ENCODE data around the gene CHKB.

CHKB gene

DNA sequence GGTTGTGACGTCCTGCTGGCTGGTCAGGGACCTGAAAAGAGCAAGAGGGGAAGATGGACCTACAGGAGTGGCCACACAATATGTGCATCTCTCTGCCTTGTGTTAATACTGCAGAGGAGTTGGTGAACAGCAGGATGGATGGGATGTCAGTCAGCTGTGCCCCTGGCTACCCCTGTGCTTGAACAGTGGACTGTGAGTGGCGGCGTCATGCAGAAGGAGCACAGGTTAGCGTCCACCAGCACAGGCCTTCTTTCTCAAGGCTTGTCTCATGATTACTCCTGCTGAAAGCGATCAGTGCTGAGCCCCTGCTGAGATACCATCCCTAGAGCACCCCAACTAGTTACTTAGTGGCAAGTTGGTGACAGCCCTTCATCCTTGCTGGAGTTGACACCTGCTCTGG lies 3.8 kb upstream of the CHKB start (continued):
- TF ChIP-seq, protein P1, sequence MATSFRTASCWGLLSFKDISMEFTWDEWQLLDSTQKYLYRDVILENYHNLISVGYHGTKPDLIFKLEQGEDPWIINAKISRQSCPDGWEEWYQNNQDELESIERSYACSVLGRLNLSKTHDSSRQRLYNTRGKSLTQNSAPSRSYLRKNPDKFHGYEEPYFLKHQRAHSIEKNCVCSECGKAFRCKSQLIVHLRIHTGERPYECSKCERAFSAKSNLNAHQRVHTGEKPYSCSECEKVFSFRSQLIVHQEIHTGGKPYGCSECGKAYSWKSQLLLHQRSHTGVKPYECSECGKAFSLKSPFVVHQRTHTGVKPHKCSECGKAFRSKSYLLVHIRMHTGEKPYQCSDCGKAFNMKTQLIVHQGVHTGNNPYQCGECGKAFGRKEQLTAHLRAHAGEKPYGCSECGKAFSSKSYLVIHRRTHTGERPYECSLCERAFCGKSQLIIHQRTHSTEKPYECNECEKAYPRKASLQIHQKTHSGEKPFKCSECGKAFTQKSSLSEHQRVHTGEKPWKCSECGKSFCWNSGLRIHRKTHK (tag by site-specific recombination; IDR thresholded peaks at IDR 0.05) = no peak
- no peak for TF ChIP-seq ZBTB21 (tag by site-specific recombination; IDR thresholded peaks at IDR 0.05)
- TF ChIP-seq ZNF404 (tag by site-specific recombination; IDR thresholded peaks at IDR 0.05) = no peak
- no peak for TF ChIP-seq ZNF221 (tag by site-specific recombination; IDR thresholded peaks at IDR 0.05; ENCODE audit: borderline replicate concordance)
- TF ChIP-seq SETDB1 (IDR thresholded peaks at IDR 0.05; ENCODE audit: insufficient read length, low read length) = no peak
- no peak for TF ChIP-seq ZNF341 (tag by site-specific recombination; IDR thresholded peaks at IDR 0.05; ENCODE audit: low read depth)
- no peak for TF ChIP-seq ZNF174 (tag by site-specific recombination; IDR thresholded peaks at IDR 0.05)
- no peak for TF ChIP-seq ZNF555 (tag by site-specific recombination; conservative IDR thresholded peaks at IDR 0.05)

DNA sequence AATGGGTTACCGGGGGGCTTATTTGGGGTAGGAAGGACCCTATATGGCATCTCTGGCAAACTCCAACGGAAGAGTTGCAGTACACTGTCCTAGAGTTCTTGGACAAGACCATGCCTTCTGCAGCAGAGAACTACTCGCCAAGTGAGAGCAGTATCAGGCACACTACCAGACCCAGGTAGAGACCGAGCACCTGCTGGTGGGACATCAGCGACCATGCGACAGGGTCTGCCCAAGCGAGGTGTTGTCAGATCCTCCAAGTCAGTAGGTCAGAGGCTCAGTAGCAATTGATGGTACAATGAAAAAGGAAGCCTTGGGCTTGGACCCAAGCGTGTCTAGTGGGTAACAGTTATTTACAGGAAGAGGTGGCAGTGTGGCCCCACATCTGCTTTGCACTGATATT lies 3.1 kb upstream of the CHKB start:
- Histone ChIP-seq H3K27ac (ENCODE audit: extremely low read depth, low read depth, low read length) (no peak overlapping the region), H3K9me3 (ENCODE audit: control insufficient read depth, insufficient read depth, low read depth, low read length) (no peaks in the 10 kb centered on the region), H3K36me3 (ENCODE audit: control insufficient read depth in 2 of 2, insufficient read depth in 1 of 2, low read length in 2 of 2) (peaks cover 6 to 21% of the 10 kb centered on the region in 2 experiments; a peak in 2 of 3 replicates), H3K4me3 (ENCODE audit: low read depth, low read length) (no peak overlapping the region), H3K4me1 (ENCODE audit: control insufficient read depth, insufficient read depth, low read length) (peaks cover 3% of the 10 kb centered on the region; the same call in 1 of the 2 replicates)
- ChIA-PET CTCF (interaction anchor here (2.6 kb wide), 1 partner anchor 23 kb away, joined by 7 read pairs; the partner anchor contains the start of gene SYCE3), POLR2A (no interaction called here)
- TF ChIP-seq GLIS2 (tag by site-specific recombination; IDR thresholded peaks at IDR 0.05) = no peak
- TF ChIP-seq ZNF138 (tag by site-specific recombination; IDR thresholded peaks at IDR 0.05; ENCODE audit: borderline replicate concordance) = no peak
- no peak for TF ChIP-seq ZNF701 (tag by site-specific recombination; IDR thresholded peaks at IDR 0.05)
- TF ChIP-seq ZNF530 (tag by site-specific recombination; IDR thresholded peaks at IDR 0.05; ENCODE audit: low read depth) = no peak
- TF ChIP-seq, protein P2, sequence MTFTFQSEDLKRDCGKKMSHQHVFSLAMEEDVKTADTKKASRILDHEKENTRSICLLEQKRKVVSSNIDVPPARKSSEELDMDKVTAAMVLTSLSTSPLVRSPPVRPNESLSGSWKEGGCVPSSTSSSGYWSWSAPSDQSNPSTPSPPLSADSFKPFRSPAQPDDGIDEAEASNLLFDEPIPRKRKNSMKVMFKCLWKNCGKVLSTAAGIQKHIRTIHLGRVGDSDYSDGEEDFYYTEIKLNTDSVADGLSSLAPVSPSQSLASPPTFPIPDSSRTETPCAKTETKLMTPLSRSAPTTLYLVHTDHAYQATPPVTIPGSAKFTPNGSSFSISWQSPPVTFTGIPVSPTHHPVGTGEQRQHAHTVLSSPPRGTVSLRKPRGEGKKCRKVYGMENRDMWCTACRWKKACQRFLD (tag by site-specific recombination; IDR thresholded peaks at IDR 0.05) = no peak
- no peak for TF ChIP-seq ZNF175 (tag by site-specific recombination; IDR thresholded peaks at IDR 0.05)

DNA sequence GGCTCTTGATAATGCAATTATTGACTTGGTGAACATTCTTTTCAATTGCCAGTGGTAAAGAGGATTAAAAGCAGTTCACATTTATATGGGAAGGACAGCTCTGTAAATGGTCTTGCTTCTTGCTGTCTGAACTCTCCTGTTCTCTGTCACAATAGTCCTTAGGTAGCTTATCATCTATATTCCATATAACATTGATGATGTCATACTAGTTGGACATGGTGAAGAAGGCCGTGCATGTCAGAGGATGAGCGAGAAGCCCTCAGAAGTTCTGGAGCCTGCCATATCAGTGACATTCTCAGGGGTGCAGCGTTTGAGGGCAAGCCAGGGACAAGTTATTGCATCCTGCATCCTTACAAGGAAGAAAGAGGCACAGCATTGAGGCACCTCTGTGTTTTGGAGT lies 2.6 kb upstream of the CHKB start:
- Histone ChIP-seq H3K4me1 (ENCODE audit: control insufficient read depth, insufficient read depth, low read length) (peaks cover 3% of the 10 kb centered on the region; the same call in 1 of the 2 replicates), H3K9me3 (ENCODE audit: control insufficient read depth, insufficient read depth, low read depth, low read length) (no peaks in the 10 kb centered on the region), H3K4me3 (ENCODE audit: low read depth, low read length) (no peak overlapping the region), H3K36me3 (ENCODE audit: control insufficient read depth in 2 of 2, insufficient read depth in 1 of 2, low read length in 2 of 2) (peaks cover 12 to 26% of the 10 kb centered on the region in 2 experiments), H3K27ac (ENCODE audit: extremely low read depth, low read depth, low read length) (no peak overlapping the region)
- ChIA-PET POLR2A (interaction anchor here (0.5 to 1.1 kb wide), 4 partner anchors 22 to 324 kb away, joined by 3 to 6 read pairs (median 4); partner anchors contain the start of genes MAPK12, SCO2 and SYCE3), CTCF (interaction anchor here (1.4 to 2.6 kb wide), 2 partner anchors 22 to 60 kb away, joined by 7 read pairs; partner anchors contain the start of genes SCO2 and SYCE3)
- TF ChIP-seq, protein P3, sequence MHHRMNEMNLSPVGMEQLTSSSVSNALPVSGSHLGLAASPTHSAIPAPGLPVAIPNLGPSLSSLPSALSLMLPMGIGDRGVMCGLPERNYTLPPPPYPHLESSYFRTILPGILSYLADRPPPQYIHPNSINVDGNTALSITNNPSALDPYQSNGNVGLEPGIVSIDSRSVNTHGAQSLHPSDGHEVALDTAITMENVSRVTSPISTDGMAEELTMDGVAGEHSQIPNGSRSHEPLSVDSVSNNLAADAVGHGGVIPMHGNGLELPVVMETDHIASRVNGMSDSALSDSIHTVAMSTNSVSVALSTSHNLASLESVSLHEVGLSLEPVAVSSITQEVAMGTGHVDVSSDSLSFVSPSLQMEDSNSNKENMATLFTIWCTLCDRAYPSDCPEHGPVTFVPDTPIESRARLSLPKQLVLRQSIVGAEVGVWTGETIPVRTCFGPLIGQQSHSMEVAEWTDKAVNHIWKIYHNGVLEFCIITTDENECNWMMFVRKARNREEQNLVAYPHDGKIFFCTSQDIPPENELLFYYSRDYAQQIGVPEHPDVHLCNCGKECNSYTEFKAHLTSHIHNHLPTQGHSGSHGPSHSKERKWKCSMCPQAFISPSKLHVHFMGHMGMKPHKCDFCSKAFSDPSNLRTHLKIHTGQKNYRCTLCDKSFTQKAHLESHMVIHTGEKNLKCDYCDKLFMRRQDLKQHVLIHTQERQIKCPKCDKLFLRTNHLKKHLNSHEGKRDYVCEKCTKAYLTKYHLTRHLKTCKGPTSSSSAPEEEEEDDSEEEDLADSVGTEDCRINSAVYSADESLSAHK (tag by site-specific recombination; IDR thresholded peaks at IDR 0.05) = no peak
- TF ChIP-seq, protein P4, sequence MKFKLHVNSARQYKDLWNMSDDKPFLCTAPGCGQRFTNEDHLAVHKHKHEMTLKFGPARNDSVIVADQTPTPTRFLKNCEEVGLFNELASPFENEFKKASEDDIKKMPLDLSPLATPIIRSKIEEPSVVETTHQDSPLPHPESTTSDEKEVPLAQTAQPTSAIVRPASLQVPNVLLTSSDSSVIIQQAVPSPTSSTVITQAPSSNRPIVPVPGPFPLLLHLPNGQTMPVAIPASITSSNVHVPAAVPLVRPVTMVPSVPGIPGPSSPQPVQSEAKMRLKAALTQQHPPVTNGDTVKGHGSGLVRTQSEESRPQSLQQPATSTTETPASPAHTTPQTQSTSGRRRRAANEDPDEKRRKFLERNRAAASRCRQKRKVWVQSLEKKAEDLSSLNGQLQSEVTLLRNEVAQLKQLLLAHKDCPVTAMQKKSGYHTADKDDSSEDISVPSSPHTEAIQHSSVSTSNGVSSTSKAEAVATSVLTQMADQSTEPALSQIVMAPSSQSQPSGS (tag by site-specific recombination; IDR thresholded peaks at IDR 0.05; ENCODE audit: low read depth) = peak; percentile 77
